NCI-H2227 (cell line): Measurements from ENCODE around the gene MUC4.
"Not testable (repeated sequence)": the region's sequence is repeated elsewhere in the genome, so short reads cannot be mapped to it uniquely, and the experiment has no call there.

Experiments
- DNase-seq: peaks from one replicate; lab custom pipeline; 2025; ENCODE audit not compliant: unreplicated experiment; lab: John Stamatoyannopoulos, UW

The MUC4 gene

DNA sequence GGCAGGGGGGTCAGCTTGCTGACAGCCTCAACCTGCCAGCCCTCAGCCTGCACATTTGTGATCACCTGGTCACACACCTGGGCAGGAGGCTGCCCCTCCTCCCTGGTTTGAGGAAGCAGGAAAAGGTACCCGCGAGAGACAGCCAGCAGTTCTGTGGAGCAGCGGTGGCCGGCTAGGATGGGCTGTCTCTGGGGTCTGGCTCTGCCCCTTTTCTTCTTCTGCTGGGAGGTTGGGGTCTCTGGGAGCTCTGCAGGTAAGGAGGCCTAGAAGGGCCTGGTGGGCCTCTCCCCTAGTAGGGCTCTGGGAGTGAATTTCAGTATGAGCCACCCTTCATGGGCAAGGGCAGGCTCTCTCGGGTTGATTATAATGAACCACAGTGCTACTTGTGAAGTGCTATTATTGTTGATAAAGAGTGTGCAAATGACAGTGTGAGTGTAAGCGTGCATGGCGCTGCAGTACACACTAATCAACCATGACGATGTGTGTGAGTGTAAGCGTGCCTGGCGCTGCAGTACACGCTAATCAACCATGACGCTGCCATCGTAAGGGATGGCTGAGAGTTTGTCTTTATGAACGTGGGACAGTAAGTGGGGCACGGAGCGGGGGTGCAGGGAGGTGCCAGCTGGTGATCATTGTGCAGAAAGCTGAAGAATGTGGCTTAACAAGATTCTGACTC lies 90.8 kb downstream of the MUC4 start, which contains the start of gene MUC20:
TSS of gene MUC20 (plus strand) at position 148 of the 676 bp plus-strand sequence. CDS start at position 178, 30 bp downstream.
- DNase-seq, result not testable (repeated sequence)

DNA sequence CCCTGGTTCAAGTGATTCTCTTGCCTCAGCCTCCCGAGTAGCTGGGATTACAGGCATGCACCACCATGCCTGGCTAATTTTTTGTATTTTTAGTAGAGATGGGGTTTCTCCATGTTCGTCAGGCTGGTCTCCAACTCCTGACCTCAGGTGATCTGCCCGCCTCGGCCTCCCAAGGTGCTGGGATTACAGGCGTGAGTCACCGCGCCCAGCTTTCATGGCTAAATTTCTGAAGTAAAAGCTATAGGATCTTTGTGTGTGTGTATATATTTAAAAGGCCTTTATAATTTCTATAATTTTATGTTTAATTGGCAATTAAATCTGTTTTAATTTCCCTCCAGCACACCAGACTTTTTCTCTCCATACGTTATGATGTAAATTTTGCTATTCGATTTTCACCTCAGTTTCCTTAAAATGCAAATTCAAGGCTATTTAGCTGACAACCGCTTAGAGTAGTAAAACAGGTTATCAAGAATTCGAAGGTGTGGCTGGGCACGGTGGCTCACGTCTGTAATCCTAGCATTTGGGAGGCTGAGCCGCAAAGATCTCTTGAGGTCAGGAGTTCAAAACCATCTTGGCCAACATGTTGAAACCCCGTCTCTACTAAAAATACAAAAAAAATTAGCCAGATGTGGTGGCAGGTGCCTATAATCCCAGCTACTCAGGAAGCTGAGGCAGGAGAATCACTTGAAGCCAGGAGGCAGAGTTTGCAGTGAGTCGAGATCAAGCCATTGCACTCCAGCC lies 92.0 kb downstream of the MUC4 start:
- DNase-seq, result not testable (repeated sequence)

DNA sequence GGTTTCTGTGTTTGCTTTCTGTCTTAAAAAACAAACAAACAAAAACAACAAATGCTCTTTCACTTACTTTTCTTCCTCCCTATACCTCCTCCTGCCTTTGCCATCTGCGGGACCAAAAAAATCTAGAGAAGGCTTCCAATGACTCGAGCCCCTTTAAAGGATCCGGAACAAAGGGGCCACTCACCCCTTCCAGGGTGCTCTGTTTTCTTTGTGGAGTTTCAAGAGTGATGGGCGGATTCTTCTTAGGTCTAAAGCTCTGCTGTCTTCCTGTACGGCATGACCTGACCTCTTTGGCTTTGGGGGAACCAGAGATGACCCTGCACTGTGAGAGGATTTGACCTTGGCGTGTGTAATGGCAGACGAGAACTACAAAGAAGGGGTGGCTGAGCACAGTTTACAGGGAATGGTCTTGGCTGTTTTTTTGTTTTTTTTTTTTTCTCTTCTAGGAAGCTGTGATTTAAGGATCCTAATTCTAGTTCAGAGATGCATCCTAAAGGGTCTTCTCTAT lies 93.2 kb downstream of the MUC4 start:
- DNase-seq, result no peak

DNA sequence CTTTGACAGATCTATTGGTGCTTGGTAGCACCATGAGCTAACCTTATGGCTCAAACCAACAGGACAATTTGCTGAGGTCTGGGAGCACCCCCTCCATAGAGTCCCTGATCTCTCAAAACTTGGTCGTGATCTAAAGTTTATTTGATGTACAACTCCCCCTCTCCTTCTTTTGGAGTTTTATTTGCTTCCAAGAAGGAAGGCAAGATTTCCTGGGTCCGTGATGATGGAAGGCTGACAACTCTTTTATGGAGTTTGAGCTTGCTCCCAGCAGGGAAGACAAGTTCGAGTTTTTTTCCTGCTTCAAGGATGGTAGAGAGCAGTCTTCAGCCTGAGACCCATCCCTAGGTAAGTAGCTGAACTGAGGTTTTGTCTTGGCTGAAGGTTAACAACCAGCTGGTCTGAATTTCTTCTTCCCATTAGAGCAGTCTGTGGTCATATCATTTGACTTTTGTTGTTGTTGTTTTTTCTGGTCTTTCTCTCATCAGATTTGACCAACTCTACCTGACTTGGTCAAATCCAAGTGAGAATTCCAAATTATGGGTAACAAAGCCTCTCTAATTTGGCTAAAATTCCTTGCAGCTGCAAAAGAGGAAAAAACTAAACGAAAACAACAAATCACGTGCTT lies 93.8 kb downstream of the MUC4 start:
- DNase-seq, result no peak

DNA sequence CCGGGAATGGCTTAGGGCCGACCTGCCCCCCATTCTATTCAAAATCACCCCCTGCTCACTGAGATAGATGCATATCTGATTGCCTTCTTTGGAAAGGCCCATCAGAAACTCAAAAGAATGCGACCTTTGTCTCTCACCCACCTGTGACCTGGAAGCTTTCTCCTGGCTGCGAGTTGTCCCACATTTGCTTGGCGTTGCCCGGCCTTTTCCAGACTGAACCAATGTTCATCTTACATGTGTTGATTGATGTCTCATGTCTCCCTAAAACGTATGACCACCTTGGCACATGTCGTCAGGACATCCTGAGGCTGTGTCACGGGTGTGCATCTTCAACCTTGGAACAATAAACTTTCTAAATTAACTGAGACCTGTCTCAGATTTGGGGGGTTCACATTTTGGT lies 94.3 kb downstream of the MUC4 start:
- no peak for DNase-seq

DNA sequence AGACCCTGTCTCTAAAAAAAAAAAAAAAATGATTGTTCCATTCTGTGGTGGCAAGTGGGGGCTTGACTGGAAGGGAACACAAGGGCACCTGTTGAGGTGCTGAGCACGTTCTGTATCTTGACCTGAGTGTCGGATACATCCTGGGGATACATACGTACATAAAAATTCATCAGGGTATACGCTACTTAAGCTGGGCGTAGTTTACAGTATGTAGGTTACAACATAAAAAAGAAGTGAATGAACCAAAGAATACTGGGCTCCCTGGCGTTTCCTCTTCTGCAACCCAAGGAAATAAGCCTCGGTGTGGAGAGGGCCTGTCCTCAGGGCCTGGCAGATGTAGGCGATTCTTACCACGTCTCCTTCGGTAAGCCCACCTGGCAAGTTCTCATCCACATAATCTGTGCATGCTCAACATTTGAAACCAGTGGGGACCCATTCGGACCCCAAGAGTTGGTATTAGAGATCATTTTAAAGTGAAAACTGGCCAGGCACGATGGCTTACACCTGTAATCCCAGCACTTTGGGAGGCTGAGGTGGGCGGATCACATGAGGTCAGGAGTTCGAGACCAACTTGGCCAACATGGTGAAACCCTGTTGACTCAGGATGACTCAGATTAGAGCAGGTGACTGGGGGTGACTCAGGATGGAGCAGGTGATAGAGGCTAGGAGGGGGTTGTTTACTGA lies 96.0 kb downstream of the MUC4 start:
- DNase-seq, result no peak

DNA sequence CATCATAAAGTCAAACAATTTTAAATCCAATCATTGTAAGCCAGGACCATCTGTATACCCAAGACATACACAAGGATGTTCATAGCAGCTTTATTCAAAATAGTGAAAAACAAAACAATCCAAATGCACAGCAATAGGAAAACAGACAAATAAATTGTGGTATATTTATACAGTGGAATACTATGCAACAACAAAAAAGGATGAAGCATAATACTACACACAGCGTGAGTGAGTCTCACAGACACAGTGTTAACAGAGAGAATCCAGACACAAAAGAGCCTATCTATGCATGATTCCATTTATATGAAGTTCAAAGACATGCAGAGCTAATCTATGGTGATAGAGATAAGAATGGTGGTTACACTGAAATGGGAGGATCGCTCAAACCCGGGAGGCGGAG lies 96.6 kb downstream of the MUC4 start:
- no peak for DNase-seq

DNA sequence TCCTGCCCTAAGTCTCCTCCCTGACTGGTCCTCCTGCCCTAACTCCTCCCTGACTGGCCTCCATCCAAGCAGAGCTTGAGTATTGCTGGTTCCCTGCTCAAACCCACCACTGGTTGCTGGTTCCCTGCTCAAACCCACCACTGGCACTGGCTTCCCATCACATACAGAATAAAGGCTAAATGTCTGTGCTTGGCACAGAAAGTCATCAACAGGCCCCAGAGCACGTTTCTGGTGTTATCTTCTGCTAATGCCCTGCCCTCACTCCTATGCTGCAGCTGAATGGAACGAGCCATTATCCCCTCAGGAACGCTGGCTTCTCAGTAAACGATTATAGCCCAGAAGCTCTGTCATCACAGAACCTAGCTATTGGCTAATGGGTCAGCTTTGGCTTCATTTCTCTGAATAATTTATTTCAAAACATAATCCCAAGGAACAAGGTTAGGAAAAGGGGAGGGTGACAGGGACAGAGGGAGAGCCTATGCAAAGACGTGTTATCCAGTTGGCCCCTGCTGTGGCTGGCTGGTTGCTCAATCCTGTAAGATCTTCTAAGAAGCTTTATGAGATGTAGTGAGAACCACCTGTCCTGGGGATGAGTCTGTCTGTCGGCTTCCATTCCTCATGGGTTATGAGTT lies 97.2 kb downstream of the MUC4 start:
- DNase-seq, result no peak

DNA sequence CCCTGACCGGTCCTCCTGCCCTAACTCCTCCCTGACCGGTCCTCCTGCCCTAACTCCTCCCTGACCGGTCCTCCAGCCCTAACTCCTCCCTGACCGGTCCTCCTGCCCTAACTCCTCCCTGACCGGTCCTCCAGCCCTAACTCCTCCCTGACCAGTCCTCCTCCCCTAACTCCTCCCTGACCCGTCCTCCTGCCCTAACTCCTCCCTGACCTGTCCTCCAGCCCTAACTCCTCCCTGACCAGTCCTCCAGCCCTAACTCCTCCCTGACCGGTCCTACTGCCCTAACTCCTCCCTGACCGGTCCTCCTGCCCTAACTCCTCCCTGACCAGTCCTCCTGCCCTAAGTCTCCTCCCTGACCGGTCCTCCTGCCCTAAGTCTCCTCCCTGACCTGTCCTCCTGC lies 98.6 kb downstream of the MUC4 start:
- not testable (repeated sequence) for DNase-seq

DNA sequence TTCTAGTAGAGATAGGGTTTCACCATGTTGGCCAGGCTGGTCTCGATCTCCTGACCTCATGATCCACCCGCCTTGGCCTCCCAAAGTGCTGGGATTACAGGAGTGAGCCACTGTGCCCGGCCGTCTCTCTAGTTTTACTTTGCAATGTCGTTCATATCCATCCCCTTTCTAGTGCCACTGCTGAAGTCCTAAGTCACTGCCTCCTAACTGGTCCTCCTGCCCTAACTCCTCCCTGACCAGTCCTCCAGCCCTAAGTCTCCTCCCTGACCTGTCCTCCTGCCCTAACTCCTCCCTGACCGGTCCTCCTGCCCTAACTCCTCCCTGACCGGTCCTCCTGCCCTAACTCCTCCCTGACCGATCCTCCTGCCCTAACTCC lies 99.2 kb downstream of the MUC4 start:
- not testable (repeated sequence) for DNase-seq

DNA sequence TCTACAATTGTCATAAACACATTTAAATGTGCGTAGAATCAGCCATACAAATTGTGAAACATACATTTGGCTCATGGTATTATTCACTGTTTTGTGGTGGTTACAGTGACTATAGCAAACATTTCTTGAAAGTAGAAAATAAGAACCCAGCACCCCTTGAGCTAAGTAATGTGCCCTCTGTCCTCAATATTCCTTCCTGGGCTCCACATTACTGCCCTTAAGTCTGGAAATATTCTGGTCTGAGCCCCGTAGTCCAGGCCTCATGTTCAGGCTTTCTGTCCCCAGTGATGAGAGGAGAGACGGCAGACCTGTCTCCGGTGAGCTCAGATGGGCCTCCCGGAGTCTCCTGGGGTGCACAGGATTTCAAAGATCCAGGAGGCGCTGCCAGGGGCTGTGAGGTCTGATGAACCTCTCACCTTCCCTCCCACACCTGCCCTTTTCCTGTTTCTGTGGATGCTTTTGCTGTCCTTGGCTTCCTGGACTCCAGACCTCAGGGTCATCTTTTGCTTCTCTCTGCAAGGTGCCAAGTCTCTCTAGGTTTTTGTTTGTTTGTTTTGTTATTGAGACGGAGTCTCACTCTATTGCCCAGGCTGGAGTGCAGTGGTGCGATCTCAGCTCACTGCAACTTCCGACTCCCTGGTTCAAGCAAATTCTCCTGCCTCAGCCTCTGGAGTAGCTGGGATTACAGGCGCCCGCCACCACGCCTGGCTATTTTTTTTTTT lies 99.8 kb downstream of the MUC4 start:
- no peak for DNase-seq

DNA sequence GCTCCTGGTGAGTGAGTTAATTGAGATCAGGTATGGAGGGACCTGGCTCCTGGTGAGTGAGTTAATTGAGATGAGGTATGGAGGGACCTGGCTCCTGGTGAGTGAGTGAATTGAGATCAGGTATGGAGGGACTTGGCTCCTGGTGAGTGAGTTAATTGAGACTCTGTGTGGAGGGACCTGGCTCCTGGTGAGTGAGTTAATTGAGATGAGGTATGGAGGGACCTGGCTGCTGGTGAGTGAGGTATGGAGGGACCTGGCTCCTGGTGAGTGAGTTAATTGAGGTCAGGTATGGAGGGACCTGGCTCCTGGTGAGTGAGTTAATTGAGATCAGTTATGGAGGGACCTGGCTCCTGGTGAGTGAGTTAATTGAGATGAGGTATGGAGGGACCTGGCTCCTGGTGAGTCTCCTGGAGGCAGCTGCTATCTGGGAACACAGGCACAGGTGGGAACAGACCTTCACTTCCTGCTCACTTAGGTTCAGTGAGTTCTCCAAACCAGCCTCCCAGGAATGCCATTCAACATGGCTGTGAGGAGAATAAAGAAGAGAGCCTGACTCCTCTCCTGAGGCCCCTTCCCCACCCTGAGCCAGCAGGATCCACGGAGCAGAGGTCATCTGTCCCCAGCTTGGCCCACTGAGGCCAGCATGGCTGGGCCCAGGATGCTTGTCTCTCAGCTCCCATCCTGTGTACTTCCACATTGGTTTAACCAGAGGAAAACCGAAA lies 100.5 kb downstream of the MUC4 start:
- DNase-seq, result not testable (repeated sequence)

DNA sequence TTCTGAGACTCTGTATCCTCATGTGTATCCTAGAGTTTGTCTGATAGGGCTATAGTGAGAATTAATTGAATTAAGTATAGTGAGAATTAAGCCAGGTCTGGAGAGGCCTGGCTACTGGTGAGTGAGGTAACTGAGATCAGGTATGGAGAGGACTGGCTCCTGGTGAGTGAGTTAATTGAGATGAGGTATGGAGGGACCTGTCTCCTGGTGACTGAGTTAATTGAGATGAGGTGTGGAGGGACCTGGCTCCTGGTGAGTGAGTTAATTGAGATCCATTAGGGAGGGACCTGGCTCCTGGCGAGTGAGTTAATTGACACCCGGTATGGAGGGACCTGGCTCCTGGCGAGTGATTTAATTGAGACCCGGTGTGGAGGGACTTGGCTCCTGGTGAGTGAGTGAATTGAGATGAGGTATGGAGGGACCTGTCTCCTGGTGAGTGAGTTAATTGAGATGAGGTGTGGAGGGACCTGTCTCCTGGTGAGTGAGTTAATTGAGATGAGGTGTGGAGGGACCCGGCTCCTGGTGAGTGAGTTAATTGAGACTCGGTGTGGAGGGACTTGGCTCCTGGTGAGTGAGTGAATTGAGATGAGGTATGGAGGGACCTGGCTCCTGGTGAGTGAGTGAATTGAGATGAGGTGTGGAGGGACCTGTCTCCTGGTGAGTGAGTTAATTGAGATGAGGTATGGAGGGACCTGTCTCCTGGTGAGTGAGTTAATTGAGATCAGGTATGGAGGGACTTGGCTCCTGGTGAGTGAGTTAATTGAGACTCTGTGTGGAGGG lies 101.4 kb downstream of the MUC4 start:
- not testable (repeated sequence) for DNase-seq

DNA sequence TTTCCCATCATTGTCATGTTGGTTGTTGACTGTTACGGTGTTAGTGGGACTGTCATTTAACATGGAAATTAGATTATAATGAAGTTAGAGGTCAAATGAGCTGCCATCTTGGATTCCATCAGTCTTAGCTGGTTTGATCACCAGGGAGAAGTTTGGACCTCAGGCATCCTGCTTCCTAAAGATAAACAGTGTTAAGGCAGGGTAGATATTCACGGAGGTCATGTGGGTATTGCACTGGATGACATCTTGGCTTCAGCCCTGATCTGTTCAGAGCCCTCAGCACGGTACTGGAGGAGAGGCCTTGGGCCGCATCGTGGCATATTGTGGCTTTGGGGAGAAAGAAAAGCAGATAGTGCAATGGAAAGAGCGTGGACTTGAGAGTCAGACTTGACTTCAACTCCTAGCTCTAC lies 102.0 kb downstream of the MUC4 start:
- DNase-seq, result no peak

DNA sequence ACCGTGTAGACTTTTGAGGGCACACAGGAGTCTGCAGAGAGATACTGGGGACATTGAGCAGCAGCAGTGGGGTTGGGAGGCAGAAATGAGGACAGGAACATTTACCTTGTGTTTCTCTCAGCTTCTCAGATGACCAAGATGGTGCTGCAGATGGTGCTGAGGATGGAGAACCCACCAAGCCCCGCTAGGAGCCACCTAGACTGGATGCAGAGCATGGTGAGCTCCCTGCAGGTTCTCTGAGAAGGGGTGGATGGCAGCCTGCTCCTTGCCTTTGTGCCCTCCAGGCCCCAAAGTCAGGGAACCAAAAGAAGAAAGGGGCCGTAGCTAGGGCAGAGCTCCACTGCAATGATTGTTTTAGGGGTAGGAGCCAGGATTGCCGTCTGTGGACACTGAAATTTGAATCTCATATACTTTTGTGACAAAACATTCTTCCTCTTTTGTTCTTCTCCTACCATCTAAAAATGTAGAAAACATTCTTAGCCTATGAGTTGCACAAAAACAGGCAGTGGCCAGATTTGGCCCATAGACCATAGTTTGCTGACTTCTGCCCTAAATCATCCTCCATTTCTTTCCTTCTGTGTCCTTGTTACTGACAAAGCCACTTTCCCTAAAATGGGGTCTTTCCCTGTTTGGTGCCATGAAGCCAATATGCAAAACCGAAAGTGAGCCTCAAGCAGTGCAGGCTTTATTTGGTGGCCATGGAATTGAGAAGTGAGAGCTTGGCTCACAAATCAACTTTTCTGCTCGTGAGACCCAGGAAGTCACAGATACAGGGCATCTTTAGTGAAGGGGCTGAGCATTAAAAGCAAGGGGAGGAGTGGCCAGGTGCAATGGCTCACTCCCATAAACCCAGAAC lies 102.9 kb downstream of the MUC4 start:
- no peak for DNase-seq

DNA sequence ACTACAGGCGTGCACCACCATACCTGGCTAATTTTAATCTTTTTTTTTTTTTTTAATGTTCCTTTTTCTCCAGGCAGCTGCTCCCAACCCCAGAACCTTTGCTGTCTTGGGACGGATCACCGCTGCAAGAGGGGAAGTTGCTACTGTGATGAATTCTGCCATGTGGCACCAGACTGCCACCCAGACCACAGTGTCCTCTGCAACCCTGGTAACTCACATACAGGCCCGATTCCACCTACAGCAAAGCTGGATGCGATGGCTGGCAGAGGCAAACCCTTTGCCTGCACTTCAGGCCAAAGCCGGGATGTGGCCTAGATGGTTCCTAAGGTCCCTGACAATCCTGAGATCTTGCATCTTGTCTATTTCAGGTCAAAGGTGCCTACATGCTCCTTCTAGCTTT lies 103.7 kb downstream of the MUC4 start:
- DNase-seq, result no peak

DNA sequence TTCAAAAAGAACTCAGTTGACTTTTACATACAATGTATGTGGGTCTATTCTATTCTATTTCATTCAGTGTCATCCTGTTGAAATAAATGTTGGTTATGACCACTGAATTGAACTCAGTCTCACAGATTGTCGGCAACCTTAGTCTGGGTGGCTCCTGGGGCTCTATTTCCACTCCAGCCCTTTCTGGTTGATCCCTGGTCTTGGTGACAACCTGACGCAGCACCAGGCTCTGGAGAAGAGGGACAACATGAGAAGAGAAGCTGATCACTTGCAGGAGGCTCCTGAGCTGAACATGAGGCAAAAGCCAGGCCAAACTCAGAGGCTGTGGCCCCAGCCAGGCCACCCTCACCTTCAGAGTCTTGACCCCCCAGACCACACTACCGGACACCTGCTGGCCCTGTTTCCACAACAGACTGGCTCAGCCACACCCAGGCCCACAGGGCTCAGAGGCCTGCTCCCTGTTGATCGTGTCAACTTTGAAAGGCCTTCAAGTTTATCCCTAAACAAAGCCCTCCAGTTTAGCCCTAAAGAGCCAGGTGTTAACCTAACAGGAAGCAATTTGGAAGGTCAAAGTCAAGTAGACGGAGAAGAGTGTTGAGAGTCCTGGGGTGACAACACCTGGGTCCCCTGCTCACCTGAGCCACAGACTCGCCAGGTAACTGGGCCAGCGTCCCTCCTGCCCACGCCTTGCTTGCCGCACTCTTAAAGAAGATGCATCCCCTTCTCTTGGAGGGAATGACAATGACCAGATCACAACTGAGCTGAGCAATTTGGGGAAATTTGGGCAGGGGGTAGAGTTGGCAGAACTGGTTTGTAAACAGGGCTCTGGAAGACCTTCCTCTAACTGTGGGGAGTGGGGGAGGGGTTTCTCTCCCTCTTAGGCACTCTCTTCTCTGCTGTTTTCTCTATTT lies 106.4 kb downstream of the MUC4 start:
- DNase-seq, result no peak
